BE2C (cell line): Measurements from ENCODE around the gene EEF1AKMT3.

ENCODE experiments used
- DNase-seq: peaks from one replicate; pipeline ENCODE4 v3.0.0-alpha.2; 2020
- H3K27me3 ChIP-seq: fragments of 250-450 bp; sonication (Bioruptor Pico); 2 replicates; pipeline ENCODE4 v1.5.1; 2020; ENCODE audit warnings: mild to moderate bottlenecking
- H3K36me3 ChIP-seq: fragments of 250-450 bp; sonication (Bioruptor Pico); 2 replicates; pipeline ENCODE4 v1.5.1; 2020; ENCODE audit warnings: mild to moderate bottlenecking
- H3K4me1 ChIP-seq: fragments of 250-450 bp; sonication (Bioruptor Pico); 2 replicates; pipeline ENCODE4 v1.5.1; 2020
- H3K4me3 ChIP-seq: 2 replicates; pipeline ENCODE4 v1.5.1; 2011; ENCODE audit warnings: low read depth, low read length
- H3K9me3 ChIP-seq: fragments of 250-450 bp; sonication (Bioruptor Pico); 2 replicates; pipeline ENCODE4 v1.5.1; 2020
- CTCF ChIP-seq: IDR thresholded peaks from 2 replicates; pipeline ENCODE4 v1.5.1; 2012; ENCODE audit warnings: mild to moderate bottlenecking, low read depth, low read length

The EEF1AKMT3 gene

GRCh38 chr12:57823131-57823907, 50.9 kb downstream of the EEF1AKMT3 start:
- H3K9me3 ChIP-seq, result no peaks in the 10 kb centered on the region
- DNase-seq, result no peak
- no peaks in the 10 kb centered on the region for H3K27me3 ChIP-seq
- no peak overlapping the region for H3K4me3 ChIP-seq
- peaks cover 60% of the 10 kb centered on the region for H3K36me3 ChIP-seq
- no peaks in the 10 kb centered on the region for H3K4me1 ChIP-seq
- no peak for TF ChIP-seq CTCF

GRCh38 chr12:57823908-57824640, 51.7 kb downstream of the EEF1AKMT3 start:
- no peak for TF ChIP-seq CTCF
- Histone ChIP-seq H3K36me3 (peaks cover 67% of the 10 kb centered on the region), H3K27me3 (no peaks in the 10 kb centered on the region)

GRCh38 chr12:57825451-57825850, 53.0 kb downstream of the EEF1AKMT3 start:
- Histone ChIP-seq H3K27me3 (no peaks in the 10 kb centered on the region), H3K36me3 (peaks cover 76% of the 10 kb centered on the region), H3K4me1 (no peaks in the 10 kb centered on the region), H3K4me3 (no peak overlapping the region), H3K9me3 (no peaks in the 10 kb centered on the region)
- DNase-seq, result no peak
- TF ChIP-seq CTCF, result no peak

More at GRCh38 chr12:57823908-57824640, 51.7 kb downstream of the EEF1AKMT3 start:
- Histone ChIP-seq H3K4me1 (no peaks in the 10 kb centered on the region), H3K9me3 (no peaks in the 10 kb centered on the region), H3K4me3 (no peak overlapping the region)
- no peak for DNase-seq

GRCh38 chr12:57826400-57826799, 54.0 kb downstream of the EEF1AKMT3 start:
- H3K4me1 ChIP-seq, result peaks cover under 1% of the 10 kb centered on the region; the same call in 1 of the 2 replicates
- no peak overlapping the region for H3K4me3 ChIP-seq
- no peaks in the 10 kb centered on the region for H3K9me3 ChIP-seq
- no peak for DNase-seq
- H3K27me3 ChIP-seq, result no peaks in the 10 kb centered on the region
- no peak for TF ChIP-seq CTCF
- peaks cover 76% of the 10 kb centered on the region for H3K36me3 ChIP-seq

GRCh38 chr12:57826966-57827365, 54.6 kb downstream of the EEF1AKMT3 start:
- Histone ChIP-seq H3K4me1 (peaks cover 4% of the 10 kb centered on the region), H3K36me3 (peaks cover 76% of the 10 kb centered on the region), H3K4me3 (no peak overlapping the region), H3K27me3 (no peaks in the 10 kb centered on the region), H3K9me3 (no peaks in the 10 kb centered on the region)
- no peak for DNase-seq
- no peak for TF ChIP-seq CTCF
